OCI-LY3 (cell line): ENCODE measurements around the gene GNAS-AS1.

ENCODE experiments used
- CTCF ChIP-seq: fragments of 200-600, 300-600 bp; sonication (generic); IDR thresholded peaks from 2 replicates; pipeline ENCODE4 v1.5.1; 2014; ENCODE audit warnings: antibody characterized with exemption, low read length, low read depth
- EZH2phosphoT487 ChIP-seq: fragments of 200-600 bp; shearing (Covaris generic); IDR thresholded peaks from 2 replicates; pipeline ENCODE4 v1.6.1; 2018; ENCODE audit warnings: antibody characterized with exemption, mixed run types, low read depth

- no peak for TF ChIP-seq CTCF
- TF ChIP-seq EZH2phosphoT487: no peak
These were observed 41.0 kb upstream of the GNAS-AS1 start for GRCh38 chr20:58891718-58892140.
